UCSD-AML1 (cell line): Measurements from ENCODE around the gene PCDHA13.
"Not testable (repeated sequence)": the region's sequence is repeated elsewhere in the genome, so short reads cannot be mapped to it uniquely, and the experiment has no call there.

Source experiments
- DNase-seq: peaks from one replicate; lab custom pipeline; 2025; ENCODE audit not compliant: unreplicated experiment; lab: John Stamatoyannopoulos, UW

The PCDHA13 gene, protein sequence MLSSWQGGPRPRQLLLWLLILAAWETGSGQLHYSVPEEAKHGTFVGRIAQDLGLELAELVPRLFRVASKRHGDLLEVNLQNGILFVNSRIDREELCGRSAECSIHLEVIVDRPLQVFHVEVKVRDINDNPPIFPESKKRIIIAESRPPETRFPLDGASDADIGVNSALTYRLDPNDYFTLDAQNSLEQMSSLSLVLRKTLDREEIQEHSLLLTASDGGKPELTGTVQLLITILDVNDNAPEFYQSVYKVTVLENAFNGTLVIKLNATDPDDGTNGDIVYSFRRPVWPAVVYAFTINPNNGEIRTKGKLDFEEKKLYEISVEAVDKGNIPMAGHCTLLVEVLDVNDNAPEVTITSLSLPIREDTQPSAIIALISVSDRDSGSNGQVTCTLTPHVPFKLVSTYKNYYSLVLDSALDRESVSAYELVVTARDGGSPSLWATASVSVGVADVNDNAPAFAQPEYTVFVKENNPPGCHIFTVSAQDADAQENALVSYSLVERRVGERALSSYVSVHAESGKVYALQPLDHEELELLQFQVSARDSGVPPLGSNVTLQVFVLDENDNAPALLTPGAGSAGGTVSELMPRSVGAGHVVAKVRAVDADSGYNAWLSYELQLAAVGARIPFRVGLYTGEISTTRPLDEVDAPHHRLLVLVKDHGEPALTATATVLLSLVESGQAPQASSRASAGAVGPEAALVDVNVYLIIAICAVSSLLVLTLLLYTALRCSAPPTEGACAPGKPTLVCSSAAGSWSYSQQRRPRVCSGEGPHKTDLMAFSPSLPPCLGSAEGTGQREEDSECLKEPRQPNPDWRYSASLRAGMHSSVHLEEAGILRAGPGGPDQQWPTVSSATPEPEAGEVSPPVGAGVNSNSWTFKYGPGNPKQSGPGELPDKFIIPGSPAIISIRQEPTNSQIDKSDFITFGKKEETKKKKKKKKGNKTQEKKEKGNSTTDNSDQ

DNA sequence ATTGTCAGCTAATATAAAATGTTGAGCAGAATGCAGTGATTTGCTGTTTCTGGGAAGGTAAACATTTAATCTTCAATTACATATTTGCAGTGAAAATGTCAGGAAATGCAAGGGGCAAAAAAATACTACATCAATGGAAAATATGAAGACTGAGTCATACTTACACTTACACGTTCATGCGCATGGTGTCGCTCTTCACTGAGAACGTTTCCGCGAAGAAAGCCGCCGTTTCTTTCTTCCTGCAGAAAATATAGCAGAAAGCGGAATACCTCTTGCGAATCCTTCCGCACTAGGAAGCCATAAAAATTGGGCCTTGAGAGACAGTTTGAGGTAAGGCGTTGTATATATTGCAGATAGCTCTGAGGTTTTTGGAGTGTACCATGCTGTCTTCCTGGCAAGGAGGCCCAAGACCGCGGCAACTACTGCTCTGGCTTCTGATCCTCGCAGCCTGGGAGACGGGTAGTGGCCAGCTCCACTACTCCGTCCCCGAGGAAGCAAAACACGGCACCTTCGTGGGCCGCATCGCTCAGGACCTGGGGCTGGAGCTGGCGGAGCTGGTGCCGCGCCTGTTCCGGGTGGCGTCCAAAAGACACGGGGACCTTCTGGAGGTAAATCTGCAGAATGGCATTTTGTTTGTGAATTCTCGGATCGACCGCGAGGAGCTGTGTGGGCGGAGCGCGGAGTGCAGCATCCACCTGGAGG lies at the start of gene PCDHA13:
PCDHA13 (plus strand) TSS at position 236 of the 702 bp plus-strand sequence; CDS start at position 381, 145 bp downstream.
- DNase-seq: no peak

DNA sequence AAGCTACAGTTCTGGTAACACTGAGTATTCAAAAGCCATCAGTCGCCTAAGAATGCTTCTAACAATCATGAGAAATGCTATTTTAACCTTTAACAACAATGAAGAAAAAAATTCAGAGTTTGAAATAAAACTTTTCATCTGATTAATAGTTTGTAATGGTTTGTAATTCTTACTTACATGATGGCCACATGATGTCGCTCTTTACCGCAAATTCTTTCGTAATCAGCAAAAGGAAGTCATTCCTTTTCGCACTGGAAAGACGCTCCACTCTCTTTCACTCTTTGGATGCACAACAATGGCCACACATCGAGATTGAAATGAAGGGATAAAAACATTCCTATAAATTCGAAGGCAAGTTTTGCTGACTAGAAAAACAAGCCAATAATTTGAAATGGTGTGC lies 47.9 kb upstream of the PCDHA13 start, which contains the start of gene PCDHA7:
PCDHA7 (plus strand) TSS at position 277 of the 400 bp plus-strand sequence; CDS start at position 392, 115 bp downstream.
- no peak for DNase-seq

DNA sequence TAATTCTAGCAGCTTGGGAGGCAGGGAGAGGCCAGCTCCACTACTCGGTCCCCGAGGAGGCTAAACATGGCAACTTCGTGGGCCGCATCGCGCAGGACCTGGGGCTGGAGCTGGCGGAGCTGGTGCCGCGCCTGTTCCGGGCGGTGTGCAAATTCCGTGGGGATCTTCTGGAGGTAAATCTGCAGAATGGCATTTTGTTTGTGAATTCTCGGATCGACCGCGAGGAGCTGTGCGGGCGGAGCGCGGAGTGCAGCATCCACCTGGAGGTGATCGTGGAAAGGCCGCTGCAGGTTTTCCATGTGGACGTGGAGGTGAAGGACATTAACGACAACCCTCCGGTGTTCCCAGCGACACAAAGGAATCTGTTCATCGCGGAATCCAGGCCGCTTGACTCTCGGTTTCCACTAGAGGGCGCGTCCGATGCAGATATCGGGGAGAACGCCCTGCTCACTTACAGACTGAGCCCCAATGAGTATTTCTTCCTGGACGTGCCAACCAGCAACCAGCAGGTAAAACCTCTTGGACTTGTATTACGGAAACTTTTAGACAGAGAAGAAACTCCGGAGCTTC lies 47.4 kb upstream of the PCDHA13 start:
- not testable (repeated sequence) for DNase-seq

DNA sequence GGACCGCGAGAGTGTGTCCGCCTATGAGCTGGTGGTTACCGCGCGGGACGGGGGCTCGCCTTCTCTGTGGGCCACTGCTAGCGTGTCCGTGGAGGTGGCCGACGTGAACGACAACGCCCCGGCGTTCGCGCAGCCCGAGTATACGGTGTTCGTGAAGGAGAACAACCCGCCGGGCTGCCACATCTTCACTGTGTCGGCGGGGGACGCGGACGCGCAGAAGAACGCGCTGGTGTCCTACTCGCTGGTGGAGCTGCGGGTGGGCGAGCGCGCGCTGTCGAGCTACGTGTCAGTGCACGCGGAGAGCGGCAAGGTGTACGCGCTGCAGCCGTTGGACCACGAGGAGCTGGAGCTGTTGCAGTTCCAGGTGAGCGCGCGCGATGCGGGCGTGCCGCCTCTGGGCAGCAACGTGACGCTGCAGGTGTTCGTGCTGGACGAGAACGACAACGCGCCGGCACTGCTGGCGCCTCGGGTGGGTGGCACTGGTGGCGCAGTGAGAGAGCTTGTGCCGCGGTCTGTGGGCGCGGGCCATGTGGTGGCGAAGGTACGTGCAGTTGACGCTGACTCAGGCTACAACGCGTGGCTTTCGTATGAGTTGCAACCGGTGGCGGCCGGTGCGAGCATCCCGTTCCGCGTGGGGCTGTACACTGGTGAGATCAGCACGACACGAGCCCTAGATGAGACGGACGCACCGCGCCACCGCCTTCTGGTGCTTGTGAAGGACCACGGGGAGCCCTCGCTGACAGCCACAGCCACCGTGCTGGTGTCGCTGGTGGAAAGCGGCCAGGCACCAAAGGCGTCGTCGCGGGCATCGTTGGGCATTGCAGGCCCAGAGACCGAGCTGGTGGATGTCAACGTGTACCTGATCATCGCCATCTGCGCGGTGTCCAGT lies 46.1 kb upstream of the PCDHA13 start:
- DNase-seq: no peak

DNA sequence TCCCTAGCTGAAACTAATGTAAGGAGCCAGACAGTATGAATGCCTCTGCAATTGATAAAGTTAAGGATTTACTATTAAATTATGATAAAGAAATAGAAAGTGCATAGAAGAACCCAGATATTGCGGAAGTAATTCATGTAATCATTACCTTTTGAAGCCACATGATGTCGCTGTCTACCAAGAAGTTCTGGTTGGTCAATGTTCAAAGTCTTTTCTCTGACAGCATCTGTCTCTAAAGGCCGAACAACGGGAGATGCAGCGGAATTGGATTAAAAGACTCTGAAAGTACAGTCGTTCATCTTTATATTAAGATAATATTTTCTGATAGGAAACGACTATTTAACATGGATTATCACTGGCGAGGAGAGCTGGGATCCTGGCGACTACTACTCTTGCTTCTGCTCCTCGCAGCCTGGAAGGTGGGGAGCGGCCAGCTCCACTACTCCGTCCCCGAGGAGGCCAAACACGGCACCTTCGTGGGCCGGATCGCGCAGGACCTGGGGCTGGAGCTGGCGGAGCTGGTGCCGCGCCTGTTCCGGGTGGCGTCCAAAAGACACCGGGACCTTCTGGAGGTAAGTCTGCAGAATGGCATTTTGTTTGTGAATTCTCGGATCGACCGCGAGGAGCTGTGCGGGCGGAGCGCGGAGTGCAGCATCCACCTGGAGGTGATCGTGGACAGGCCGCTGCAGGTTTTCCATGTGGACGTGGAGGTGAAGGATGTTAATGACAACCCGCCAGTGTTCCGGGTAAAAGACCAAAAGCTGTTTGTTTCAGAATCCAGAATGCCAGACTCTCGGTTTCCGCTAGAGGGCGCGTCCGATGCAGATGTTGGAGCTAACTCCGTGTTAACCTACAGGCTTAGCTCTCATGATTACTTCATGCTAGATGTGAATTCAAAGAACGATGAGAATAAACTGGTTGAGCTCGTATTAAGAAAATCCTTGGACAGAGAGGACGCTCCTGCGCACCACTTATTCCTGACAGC lies 40.7 kb upstream of the PCDHA13 start, which contains the start of gene PCDHA8:
PCDHA8 (plus strand) TSS at position 210 of the 985 bp plus-strand sequence; CDS start at position 345, 135 bp downstream.
- peak; percentile 38 for DNase-seq

DNA sequence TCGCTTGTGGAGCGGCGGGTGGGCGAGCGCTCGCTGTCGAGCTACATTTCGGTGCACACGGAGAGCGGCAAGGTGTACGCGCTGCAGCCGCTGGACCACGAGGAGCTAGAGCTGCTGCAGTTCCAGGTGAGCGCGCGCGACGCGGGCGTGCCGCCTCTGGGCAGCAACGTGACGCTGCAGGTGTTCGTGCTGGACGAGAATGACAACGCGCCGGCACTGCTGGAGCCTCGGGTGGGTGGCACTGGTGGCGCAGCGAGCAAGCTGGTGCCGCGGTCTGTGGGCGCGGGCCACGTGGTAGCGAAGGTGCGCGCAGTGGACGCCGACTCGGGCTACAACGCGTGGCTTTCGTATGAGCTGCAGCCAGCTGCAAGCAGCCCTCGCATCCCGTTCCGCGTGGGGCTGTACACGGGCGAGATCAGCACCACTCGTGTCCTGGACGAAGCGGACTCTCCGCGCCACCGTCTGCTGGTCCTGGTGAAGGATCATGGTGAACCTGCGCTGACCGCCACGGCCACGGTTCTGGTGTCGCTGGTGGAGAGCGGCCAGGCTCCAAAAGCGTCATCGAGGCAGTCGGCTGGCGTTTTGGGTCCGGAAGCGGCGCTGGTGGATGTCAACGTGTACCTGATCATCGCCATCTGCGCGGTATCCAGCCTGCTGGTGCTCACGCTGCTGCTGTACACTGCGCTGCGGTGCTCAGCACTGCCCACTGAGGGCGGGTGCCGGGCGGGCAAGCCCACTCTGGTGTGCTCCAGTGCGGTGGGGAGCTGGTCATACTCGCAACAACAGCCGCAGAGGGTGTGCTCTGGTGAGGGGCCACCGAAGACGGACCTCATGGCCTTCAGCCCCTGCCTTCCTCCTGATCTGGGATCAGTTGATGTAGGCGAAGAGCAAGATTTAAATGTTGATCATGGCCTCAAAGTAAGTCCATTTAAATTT lies 38.9 kb upstream of the PCDHA13 start:
- DNase-seq: no peak

DNA sequence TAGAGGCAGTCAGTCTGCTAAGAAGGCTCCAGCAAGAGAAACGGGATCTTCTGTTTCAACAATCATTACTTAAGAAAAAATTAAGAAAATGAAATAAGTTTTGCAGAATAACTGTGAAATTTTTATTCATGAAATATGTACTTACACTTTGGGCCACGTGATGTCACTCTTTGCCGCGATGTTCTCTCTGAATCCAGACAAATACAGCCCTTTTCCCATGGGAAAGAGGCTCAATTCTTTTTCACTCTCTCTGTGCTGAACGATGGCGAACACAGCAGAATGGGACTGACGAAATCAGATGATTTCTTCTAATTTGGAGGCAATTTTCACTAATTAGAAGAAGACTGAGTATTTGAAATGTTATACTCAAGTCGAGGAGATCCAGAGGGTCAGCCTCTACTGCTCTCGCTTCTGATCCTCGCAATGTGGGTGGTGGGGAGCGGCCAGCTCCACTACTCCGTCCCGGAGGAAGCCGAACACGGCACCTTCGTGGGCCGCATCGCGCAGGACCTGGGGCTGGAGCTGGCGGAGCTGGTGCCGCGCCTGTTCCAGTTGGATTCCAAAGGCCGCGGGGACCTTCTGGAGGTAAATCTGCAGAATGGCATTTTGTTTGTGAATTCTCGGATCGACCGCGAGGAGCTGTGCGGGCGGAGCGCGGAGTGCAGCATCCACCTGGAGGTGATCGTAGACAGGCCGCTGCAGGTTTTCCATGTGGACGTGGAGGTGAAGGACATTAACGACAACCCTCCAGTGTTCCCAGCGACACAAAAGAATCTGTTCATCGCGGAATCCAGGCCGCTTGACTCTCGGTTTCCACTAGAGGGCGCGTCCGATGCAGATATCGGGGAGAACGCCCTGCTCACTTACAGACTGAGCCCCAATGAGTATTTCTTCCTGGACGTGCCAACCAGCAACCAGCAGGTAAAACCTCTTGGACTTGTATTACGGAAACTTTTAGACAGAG lies 33.5 kb upstream of the PCDHA13 start, which contains the start of gene PCDHA9:
PCDHA9 (plus strand) TSS at position 244 of the 964 bp plus-strand sequence; CDS start at position 358, 114 bp downstream.
- not testable (repeated sequence) for DNase-seq

DNA sequence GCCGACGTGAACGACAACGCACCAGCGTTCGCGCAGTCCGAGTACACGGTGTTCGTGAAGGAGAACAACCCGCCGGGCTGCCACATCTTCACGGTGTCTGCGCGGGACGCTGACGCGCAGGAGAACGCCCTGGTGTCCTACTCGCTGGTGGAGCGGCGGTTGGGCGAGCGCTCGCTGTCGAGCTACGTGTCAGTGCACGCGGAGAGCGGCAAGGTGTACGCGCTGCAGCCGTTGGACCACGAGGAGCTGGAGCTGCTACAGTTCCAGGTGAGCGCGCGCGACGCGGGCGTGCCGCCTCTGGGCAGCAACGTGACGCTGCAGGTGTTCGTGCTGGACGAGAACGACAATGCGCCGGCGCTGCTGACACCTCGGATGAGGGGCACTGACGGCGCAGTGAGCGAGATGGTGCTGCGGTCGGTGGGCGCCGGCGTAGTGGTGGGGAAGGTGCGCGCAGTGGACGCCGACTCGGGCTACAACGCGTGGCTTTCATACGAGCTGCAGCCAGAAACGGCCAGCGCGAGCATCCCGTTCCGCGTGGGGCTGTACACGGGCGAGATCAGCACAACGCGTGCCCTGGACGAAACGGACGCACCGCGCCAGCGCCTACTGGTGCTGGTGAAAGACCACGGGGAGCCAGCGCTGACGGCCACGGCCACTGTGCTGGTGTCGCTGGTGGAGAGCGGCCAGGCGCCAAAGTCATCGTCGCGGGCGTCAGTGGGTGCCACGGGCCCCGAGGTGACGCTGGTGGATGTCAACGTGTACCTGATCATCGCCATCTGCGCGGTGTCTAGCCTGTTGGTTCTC lies 31.9 kb upstream of the PCDHA13 start:
- not testable (repeated sequence) for DNase-seq

DNA sequence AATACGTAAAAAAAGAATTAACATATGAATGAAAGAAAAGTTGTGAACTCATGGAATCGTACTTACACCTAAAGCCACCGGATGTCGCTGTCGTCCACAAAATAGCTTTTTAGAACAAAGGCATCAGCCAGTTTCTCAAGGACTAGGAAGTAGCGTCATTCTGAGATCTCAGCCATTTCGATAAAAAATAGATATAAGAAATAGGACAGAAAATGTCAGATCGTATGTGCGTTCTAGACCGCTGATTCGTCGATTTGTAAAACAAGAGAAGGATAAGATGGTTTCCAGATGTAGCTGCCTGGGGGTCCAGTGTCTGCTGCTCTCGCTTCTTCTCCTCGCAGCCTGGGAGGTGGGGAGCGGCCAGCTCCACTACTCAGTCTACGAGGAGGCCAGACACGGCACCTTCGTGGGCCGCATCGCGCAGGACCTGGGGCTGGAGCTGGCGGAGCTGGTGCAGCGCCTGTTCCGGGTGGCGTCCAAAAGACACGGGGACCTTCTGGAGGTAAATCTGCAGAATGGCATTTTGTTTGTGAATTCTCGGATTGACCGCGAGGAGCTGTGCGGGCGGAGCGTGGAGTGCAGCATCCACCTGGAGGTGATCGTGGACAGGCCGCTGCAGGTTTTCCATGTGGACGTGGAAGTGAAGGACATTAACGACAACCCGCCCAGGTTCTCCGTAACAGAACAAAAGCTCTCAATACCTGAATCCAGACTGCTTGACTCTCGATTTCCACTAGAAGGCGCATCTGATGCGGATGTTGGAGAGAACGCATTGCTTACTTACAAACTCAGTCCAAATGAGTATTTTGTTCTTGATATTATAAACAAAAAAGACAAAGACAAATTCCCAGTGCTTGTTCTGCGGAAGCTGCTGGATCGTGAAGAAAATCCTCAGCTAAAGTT lies 25.9 kb upstream of the PCDHA13 start, which contains the start of gene PCDHA10:
PCDHA10 (plus strand) TSS at position 126 of the 903 bp plus-strand sequence; CDS start at position 278, 152 bp downstream.
- DNase-seq: no peak

DNA sequence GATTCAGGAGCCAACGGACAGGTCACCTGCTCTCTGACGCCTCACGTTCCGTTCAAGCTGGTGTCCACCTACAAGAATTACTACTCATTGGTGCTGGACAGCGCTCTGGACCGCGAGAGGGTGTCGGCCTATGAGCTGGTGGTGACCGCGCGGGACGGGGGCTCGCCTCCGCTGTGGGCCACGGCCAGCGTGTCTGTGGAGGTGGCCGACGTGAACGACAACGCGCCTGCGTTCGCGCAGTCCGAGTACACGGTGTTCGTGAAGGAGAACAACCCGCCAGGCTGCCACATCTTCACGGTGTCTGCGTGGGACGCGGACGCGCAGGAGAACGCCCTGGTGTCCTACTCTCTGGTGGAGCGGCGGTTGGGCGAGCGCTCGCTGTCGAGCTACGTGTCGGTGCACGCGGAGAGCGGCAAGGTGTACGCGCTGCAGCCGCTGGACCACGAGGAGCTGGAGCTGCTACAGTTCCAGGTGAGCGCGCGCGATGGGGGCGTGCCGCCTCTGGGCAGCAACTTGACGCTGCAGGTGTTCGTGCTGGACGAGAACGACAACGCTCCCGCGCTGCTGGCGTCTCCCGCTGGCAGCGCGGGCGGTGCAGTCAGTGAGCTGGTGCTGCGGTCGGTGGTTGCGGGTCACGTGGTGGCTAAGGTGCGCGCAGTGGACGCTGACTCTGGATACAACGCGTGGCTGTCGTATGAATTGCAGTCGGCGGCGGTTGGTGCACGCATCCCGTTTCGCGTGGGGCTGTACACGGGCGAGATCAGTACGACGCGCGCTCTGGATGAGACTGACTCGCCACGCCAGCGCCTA lies 24.5 kb upstream of the PCDHA13 start:
- no peak for DNase-seq

DNA sequence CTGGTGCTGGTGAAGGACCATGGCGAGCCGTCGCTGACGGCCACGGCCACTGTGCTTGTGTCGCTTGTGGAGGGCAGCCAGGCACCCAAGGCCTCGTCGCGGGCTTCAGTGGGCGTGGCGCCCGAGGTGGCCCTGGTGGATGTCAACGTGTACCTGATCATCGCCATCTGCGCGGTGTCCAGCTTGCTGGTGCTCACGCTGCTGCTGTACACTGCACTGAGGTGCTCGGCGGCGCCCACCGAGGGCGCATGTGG lies 24.0 kb upstream of the PCDHA13 start:
- DNase-seq: no peak

DNA sequence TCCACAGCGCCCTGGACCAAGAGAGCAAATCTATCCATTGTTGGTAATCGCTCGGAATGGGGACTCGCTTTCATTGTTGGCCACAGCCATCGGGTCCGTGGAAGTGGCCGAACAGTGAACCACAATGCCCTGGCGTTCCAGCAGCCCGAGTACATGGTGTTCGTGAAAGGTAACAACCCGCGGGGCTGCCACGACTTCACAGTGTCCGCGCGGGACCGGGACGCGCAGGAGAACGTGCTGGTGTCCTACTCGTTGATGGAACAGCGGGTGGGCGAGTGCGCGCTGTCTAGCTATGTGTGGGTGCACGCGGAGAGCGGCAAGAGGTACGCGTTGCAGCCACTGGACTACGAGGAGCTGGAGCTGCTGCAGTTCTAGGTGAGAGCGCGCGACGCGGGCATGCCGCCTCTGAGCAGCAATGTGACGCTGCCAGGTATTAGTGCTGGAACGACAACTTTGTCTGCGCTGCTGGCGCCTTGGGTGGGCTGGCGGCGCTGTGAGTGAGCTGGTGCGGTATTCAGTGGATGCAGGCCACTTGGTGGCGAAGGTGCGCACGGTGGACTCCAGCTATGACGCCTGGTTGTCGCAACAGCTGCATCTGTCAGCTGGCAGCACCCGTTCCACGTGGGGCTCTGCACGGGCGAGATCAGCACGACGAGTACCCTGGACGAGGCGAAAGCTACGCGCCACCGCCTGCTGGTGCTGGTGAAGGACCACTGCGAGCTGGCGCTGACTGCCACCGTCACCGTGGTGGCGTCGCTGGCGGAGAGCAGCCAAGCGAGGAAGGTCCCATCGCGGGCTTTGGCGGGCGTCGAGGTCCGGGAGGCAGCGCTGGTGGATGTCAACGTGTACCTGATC lies 19.3 kb upstream of the PCDHA13 start:
- no peak for DNase-seq
